HUES6 (cell line): ENCODE data around the gene AHSA1.
A peak's percentile ranks its signal among the peaks of the same experiment; 100 is the strongest.
"Not testable (repeated sequence)": the region's sequence is repeated elsewhere in the genome, so short reads cannot be mapped to it uniquely, and the experiment has no call there.

ENCODE experiments used
- H3K27ac ChIP-seq: 2 replicates; pipeline ENCODE4 v1.7.0; 2013; ENCODE audit warnings: low read depth, mild to moderate bottlenecking, low read length, inconsistent platforms
- H3K27me3 ChIP-seq: 2 replicates; pipeline ENCODE4 v1.6.1; 2013; ENCODE audit warnings: low read length; ENCODE audit not compliant: control insufficient read depth, insufficient read depth
- H3K36me3 ChIP-seq: 2 replicates; pipeline ENCODE4 v1.6.1; 2013; ENCODE audit warnings: low read length; ENCODE audit not compliant: control insufficient read depth, insufficient read depth
- H3K4me1 ChIP-seq: 2 replicates; pipeline ENCODE4 v1.6.1; 2013; ENCODE audit warnings: low read length; ENCODE audit not compliant: control insufficient read depth, insufficient read depth
- H3K4me3 ChIP-seq: 2 replicates; pipeline ENCODE4 v1.5.1; 2013; ENCODE audit warnings: low read depth, low read length
- H3K9ac ChIP-seq: one replicate; pipeline ENCODE4 v1.6.1; 2013; ENCODE audit warnings: mild to moderate bottlenecking, low read length
- H3K9me3 ChIP-seq: 2 replicates; pipeline ENCODE4 v1.6.1; 2013; ENCODE audit warnings: low read depth, low read length; ENCODE audit not compliant: control insufficient read depth, insufficient read depth

Gene AHSA1

GRCh38 chr14:77457522-77458248 is at the start of gene AHSA1, which contains the start of gene VIPAS39:
AHSA1 (plus strand) TSS chr14:77458093; CDS start chr14:77458190, 97 bp downstream.
VIPAS39 (minus strand) TSS chr14:77457601; CDS start chr14:77454102, 3,499 bp downstream.
- peak within 1 kb of the TSS; percentile 70 for H3K4me3 ChIP-seq
- H3K9ac ChIP-seq: peak within 1 kb of the TSS; percentile 85
- H3K4me1 ChIP-seq: peaks cover 7% of the 10 kb centered on the region; the same call in 1 of the 2 replicates
- H3K27me3 ChIP-seq: no peaks in the 10 kb centered on the region
- H3K36me3 ChIP-seq: peaks cover 36% of the 10 kb centered on the region
- peak within 1 kb of the TSS; percentile 76 for H3K27ac ChIP-seq
- no peaks in the 10 kb centered on the region for H3K9me3 ChIP-seq

GRCh38 chr14:77409131-77409533 is 48.8 kb upstream of the AHSA1 start:
- H3K9me3 ChIP-seq: no peaks in the 10 kb centered on the region
- no peak overlapping the region for H3K9ac ChIP-seq
- H3K4me1 ChIP-seq: no peaks in the 10 kb centered on the region
- no peaks in the 10 kb centered on the region for H3K27me3 ChIP-seq
- no peak overlapping the region for H3K4me3 ChIP-seq
- H3K27ac ChIP-seq: no peak overlapping the region
- H3K36me3 ChIP-seq: no peaks in the 10 kb centered on the region

- H3K9ac ChIP-seq, H3K27ac ChIP-seq, H3K4me3 ChIP-seq, H3K9me3 ChIP-seq, H3K27me3 ChIP-seq, H3K36me3 ChIP-seq, H3K4me1 ChIP-seq: not testable (repeated sequence)
Measured at GRCh38 chr14:77415403-77416030, 42.4 kb upstream of the AHSA1 start.

- H3K4me1 ChIP-seq, H3K9ac ChIP-seq: not testable (repeated sequence)
Measured at GRCh38 chr14:77416098-77416497, 41.8 kb upstream of the AHSA1 start.

GRCh38 chr14:77416836-77417235 is 41.1 kb upstream of the AHSA1 start:
- Histone ChIP-seq H3K9me3 (peaks cover 5% of the 10 kb centered on the region; the same call in 1 of the 2 replicates), H3K27ac (no peak overlapping the region), H3K27me3 (no peaks in the 10 kb centered on the region), H3K4me1 (no peaks in the 10 kb centered on the region), H3K9ac (no peak overlapping the region), H3K4me3 (no peak overlapping the region), H3K36me3 (peaks cover 10% of the 10 kb centered on the region; the same call in 1 of the 2 replicates)

More at GRCh38 chr14:77416098-77416497, 41.8 kb upstream of the AHSA1 start:
- not testable (repeated sequence) for H3K4me3 ChIP-seq, H3K27ac ChIP-seq, H3K9me3 ChIP-seq, H3K36me3 ChIP-seq, H3K27me3 ChIP-seq

- H3K36me3 ChIP-seq: peaks cover 47% of the 10 kb centered on the region
Measured at GRCh38 chr14:77421201-77421600, 36.7 kb upstream of the AHSA1 start.

DNA sequence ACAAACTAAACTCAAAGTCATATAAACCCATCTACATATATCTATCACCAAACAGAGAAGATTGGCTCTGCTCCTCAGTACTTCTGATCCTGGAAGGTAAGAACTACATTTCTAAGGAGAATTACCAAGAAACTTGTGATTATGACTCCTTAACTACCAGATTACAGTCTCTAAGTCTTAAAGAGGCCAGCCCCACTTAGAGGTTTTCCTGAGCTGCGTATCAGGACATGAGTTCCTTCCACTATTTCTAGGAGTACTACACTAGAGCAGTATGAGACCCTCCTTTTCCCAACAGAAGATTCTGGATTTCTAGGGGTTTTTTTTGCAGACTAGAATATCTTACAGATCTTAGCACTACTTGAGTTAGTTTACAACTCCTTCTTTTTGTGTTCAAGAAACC is 34.5 kb upstream of the AHSA1 start, which contains the start of gene NOXRED1:
TSS of gene NOXRED1 (minus strand) at position 101 of the 400 bp plus-strand sequence. CDS start 634 bp downstream, outside the sequence.
- Histone ChIP-seq H3K27me3 (no peaks in the 10 kb centered on the region), H3K9ac (no peak within 1 kb of the TSS), H3K9me3 (peaks cover 5% of the 10 kb centered on the region; the same call in 1 of the 2 replicates), H3K27ac (no peak within 1 kb of the TSS), H3K4me3 (no peak within 1 kb of the TSS), H3K36me3 (peaks cover 69% of the 10 kb centered on the region), H3K4me1 (peaks cover 7% of the 10 kb centered on the region)

More at GRCh38 chr14:77421201-77421600, 36.7 kb upstream of the AHSA1 start:
- peaks cover 7% of the 10 kb centered on the region for H3K4me1 ChIP-seq
- no peaks in the 10 kb centered on the region for H3K27me3 ChIP-seq
- H3K9ac ChIP-seq: no peak overlapping the region
- no peak overlapping the region for H3K4me3 ChIP-seq
- no peak overlapping the region for H3K27ac ChIP-seq
- peaks cover 5% of the 10 kb centered on the region; the same call in 1 of the 2 replicates for H3K9me3 ChIP-seq

- Histone ChIP-seq H3K27ac (no peak overlapping the region), H3K36me3 (peaks cover 81% of the 10 kb centered on the region), H3K4me3 (no peak overlapping the region), H3K27me3 (no peaks in the 10 kb centered on the region), H3K4me1 (peaks cover 7% of the 10 kb centered on the region), H3K9me3 (0 out of 2 replicates have a peak, but pooled peaks cover under 1% of the 10 kb centered on the region), H3K9ac (no peak overlapping the region)
Measured at GRCh38 chr14:77424862-77425261, 33.0 kb upstream of the AHSA1 start.

GRCh38 chr14:77426396-77426795 is 31.5 kb upstream of the AHSA1 start:
- H3K9me3 ChIP-seq: no peaks in the 10 kb centered on the region
- no peaks in the 10 kb centered on the region for H3K27me3 ChIP-seq
- no peak overlapping the region for H3K27ac ChIP-seq
- peaks cover 84% of the 10 kb centered on the region for H3K36me3 ChIP-seq
- H3K4me3 ChIP-seq: no peak overlapping the region
- no peak overlapping the region for H3K9ac ChIP-seq
- H3K4me1 ChIP-seq: peaks cover 7% of the 10 kb centered on the region

GRCh38 chr14:77436042-77436441 is 21.9 kb upstream of the AHSA1 start:
- Histone ChIP-seq H3K4me1 (no peaks in the 10 kb centered on the region), H3K9me3 (no peaks in the 10 kb centered on the region), H3K4me3 (no peak overlapping the region), H3K9ac (no peak overlapping the region), H3K36me3 (peaks cover 55% of the 10 kb centered on the region), H3K27ac (no peak overlapping the region), H3K27me3 (no peaks in the 10 kb centered on the region)

DNA sequence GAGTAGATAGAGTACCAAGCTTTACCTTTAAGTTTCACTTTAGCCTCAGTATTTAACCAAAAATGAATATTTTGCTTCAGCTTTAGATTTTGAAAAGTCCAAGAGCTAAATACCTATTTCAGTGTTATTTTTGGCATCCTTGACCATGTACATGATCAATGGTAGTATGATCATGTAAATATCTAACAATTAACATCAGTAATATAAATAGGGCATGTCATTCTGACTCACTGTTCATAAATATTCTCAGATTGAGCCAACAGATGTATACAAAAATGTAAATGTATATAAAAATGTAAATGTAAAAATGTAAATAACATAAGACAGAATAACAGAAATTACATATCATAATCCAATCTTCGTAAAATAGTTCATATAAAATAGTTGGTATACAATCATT is 19.3 kb upstream of the AHSA1 start:
- Histone ChIP-seq H3K9ac (no peak overlapping the region), H3K36me3 (peaks cover 68% of the 10 kb centered on the region), H3K27me3 (no peaks in the 10 kb centered on the region), H3K9me3 (no peaks in the 10 kb centered on the region), H3K4me1 (no peaks in the 10 kb centered on the region), H3K27ac (no peak overlapping the region), H3K4me3 (no peak overlapping the region)
